PC-9 (cell line): Measurements from ENCODE around the gene SMAD9. TPM values are rescaled to one million over a fixed set of nuclear protein-coding genes. Genes with fewer than 3 reads are reported as not detected.

ENCODE experiments used
- BruUV-seq: library from RNA; stranded (reverse); fragments of 400-500 nt; replicated peaks from 2 replicates; lab custom pipeline; 2021; lab: Mats Ljungman, UMichigan
- CTCF ChIA-PET: fragments of 300-600 bp; sonication (Branson Sonifier 250); formaldehyde crosslinking; loops from one replicate; lab custom pipeline; 2022; ENCODE audit warnings: antibody characterized with exemption; lab: Charles Lee
- POLR2A ChIA-PET: fragments of 300-600 bp; sonication (Branson Sonifier 250); formaldehyde crosslinking; loops from one replicate; lab custom pipeline; 2022; ENCODE audit warnings: antibody characterized with exemption; ENCODE audit not compliant: unreplicated experiment; lab: Charles Lee
- DNase-seq, 2 experiments: peaks; one replicate each; pipeline versions ENCODE4 v3.0.0 to v3.0.0-alpha.2; 2015 to 2022; ENCODE audit warnings: mixed read lengths in 1 of 2
- H2AFZ ChIP-seq: fragments of 200-600 bp; sonication (generic); 2 replicates; pipeline ENCODE4 v1.8.1; 2017; ENCODE audit warnings: antibody characterized with exemption
- H3F3A ChIP-seq: fragments of 200-600 bp; sonication (generic); 2 replicates; pipeline ENCODE4 v1.8.1; 2017; ENCODE audit warnings: antibody characterized with exemption, mild to moderate bottlenecking, low read depth; ENCODE audit not compliant: insufficient read depth
- H3K27ac ChIP-seq: fragments of 200-600 bp; sonication (generic); 2 replicates; pipeline ENCODE4 v1.6.1; 2016; ENCODE audit warnings: mixed run types
- H3K27me3 ChIP-seq: fragments of 200-600 bp; sonication (generic); 2 replicates; pipeline ENCODE4 v1.6.1; 2016; ENCODE audit warnings: low read depth, mixed run types; ENCODE audit not compliant: insufficient read depth
- H3K36me3 ChIP-seq: fragments of 200-600 bp; sonication (generic); 2 replicates; pipeline ENCODE4 v1.6.1; 2016; ENCODE audit warnings: low read depth, mixed run types
- H3K4me1 ChIP-seq: fragments of 200-600 bp; sonication (generic); replicated peaks from 2 replicates; pipeline ENCODE4 v1.6.1; 2016; ENCODE audit warnings: mixed run types; ENCODE audit not compliant: insufficient read depth
- H3K4me2 ChIP-seq: fragments of 200-600 bp; sonication (generic); 2 replicates; pipeline ENCODE4 v1.6.1; 2017; ENCODE audit warnings: mixed run types
- H3K4me3 ChIP-seq: fragments of 200-600 bp; sonication (generic); 2 replicates; pipeline ENCODE4 v1.6.1; 2016; ENCODE audit warnings: mixed run types
- H3K79me2 ChIP-seq: fragments of 200-600 bp; sonication (generic); 2 replicates; pipeline ENCODE4 v1.6.1; 2017; ENCODE audit warnings: low read depth, mixed run types
- H3K9me2 ChIP-seq: fragments of 200-600 bp; sonication (generic); 2 replicates; pipeline ENCODE4 v1.8.1; 2017; ENCODE audit warnings: mild to moderate bottlenecking; ENCODE audit not compliant: insufficient read depth
- H3K9me3 ChIP-seq: fragments of 200-600 bp; sonication (generic); 2 replicates; pipeline ENCODE4 v1.8.1; 2016; ENCODE audit warnings: low read depth; ENCODE audit not compliant: insufficient read depth
- H4K20me1 ChIP-seq: fragments of 200-600 bp; sonication (generic); 2 replicates; pipeline ENCODE4 v1.8.1; 2017; ENCODE audit not compliant: insufficient read depth
- EZH2 ChIP-seq: fragments of 200-600 bp; sonication (generic); IDR thresholded peaks from 2 replicates; pipeline ENCODE4 v1.8.0; 2017; ENCODE audit warnings: antibody characterized with exemption, low read depth
- intact Hi-C: fragments of 100-400 bp; cut with micrococcal nuclease; formaldehyde crosslinking; loops from one replicate; pipeline ENCODE4 v1.10.0; 2022; ENCODE audit not compliant: unreplicated experiment
- total RNA-seq: library from RNA; stranded (reverse); gene quantifications from 2 replicates; pipeline ENCODE4 v1.2.3, GENCODE V29; 2021
- TF ChIP-seq, protein P1 (sequence below): fragments of 200-600 bp; sonication (generic); conservative IDR thresholded peaks from 2 replicates; pipeline ENCODE4 v1.6.1; 2017; ENCODE audit warnings: mixed run types, antibody characterized with exemption, mild to moderate bottlenecking, moderate library complexity

SMAD9 gene
- total RNA-seq, 1 experiment from 2014 or later, result 0.94 TPM

DNA sequence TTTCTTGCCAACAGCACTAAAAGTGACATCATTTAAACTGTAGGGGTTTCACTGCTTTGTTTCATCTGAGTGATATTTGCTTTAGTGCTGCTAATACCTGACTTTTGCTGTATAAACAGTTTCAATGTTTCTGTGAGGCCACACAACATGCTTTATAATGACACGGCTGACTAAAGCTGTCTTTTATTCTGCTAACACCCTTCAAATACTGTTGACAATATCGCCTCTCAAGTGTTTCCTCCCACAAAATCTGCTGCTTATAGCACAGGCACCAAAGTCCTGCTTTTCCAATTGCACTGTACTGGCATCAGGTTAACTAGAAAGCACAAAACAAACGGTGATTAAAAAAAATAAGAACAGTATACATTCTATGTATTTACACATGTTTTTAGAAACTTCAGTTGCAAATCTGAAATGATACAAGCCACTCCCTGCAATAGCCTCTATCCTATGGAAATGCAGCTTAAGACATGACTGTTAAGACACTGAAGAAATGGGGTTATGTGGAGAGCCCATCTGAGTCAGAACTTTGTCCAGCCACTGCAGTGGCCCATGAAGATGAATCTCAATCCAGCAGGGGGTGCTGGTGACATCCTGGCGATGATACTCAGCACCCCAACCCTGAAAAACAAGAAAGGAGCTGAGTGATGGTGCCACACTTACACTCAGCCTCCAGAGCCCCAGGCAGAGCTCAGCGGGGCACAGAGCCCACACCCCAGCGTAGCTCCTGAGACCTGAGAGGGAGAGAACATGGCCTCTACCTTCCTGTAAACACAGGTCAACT lies 71.6 kb downstream of the SMAD9 start:
- H3K4me2 ChIP-seq, result no peak overlapping the region
- no peak overlapping the region for H3K27ac ChIP-seq
- H4K20me1 ChIP-seq, result no peaks in the 10 kb centered on the region
- H3F3A ChIP-seq, result no peaks in the 10 kb centered on the region
- POLR2A ChIA-PET, result no interaction called here
- BruUV-seq, result no TSS peak
- intact Hi-C loops, result no loop called here
- no peaks in the 10 kb centered on the region for H3K36me3 ChIP-seq
- H3K9me2 ChIP-seq, result no peaks in the 10 kb centered on the region
- no peaks in the 10 kb centered on the region for H3K9me3 ChIP-seq
- H3K79me2 ChIP-seq, result no peaks in the 10 kb centered on the region
- CTCF ChIA-PET, result no interaction called here
- no peaks in the 10 kb centered on the region for H3K27me3 ChIP-seq
- no peak overlapping the region for H3K4me3 ChIP-seq
- H3K4me1 ChIP-seq, result no peaks in the 10 kb centered on the region
- H2AFZ ChIP-seq, result no peak overlapping the region
- no peak for DNase-seq
- TF ChIP-seq, protein P1, sequence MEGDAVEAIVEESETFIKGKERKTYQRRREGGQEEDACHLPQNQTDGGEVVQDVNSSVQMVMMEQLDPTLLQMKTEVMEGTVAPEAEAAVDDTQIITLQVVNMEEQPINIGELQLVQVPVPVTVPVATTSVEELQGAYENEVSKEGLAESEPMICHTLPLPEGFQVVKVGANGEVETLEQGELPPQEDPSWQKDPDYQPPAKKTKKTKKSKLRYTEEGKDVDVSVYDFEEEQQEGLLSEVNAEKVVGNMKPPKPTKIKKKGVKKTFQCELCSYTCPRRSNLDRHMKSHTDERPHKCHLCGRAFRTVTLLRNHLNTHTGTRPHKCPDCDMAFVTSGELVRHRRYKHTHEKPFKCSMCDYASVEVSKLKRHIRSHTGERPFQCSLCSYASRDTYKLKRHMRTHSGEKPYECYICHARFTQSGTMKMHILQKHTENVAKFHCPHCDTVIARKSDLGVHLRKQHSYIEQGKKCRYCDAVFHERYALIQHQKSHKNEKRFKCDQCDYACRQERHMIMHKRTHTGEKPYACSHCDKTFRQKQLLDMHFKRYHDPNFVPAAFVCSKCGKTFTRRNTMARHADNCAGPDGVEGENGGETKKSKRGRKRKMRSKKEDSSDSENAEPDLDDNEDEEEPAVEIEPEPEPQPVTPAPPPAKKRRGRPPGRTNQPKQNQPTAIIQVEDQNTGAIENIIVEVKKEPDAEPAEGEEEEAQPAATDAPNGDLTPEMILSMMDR, result 0 out of 2 replicates have a peak, but pooled peaks have one; percentile 18
- TF ChIP-seq EZH2, result no peak

DNA sequence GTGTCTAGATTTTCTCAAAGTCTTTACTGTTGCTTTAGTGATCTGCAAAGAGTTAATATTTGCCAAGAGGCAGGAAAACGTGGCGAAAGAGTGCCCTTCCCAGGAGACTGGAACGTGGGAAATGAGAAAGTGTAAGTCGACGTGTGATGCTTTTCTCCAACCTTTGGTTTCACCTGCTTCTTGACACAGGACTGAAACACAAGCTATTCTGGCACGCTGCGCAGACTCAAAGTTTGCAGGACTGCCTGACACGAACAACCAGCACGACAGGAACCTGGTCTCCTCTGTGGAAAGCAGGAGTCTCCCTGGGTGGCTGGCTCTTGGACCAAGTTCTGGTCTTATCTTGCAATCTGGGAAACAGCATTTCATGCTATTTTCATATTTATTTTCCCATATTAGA lies 72.4 kb downstream of the SMAD9 start:
- H3K36me3 ChIP-seq, result no peaks in the 10 kb centered on the region
- H3K27ac ChIP-seq, result no peak overlapping the region
- H2AFZ ChIP-seq, result no peak overlapping the region
- intact Hi-C loops, result no loop called here
- TF ChIP-seq EZH2, result no peak
- TF ChIP-seq, protein P1, result no peak
- no peak for DNase-seq
- no peaks in the 10 kb centered on the region for H3K9me3 ChIP-seq
- ChIA-PET POLR2A (no interaction called here), CTCF (no interaction called here)
- H3K27me3 ChIP-seq, result no peaks in the 10 kb centered on the region
- no peaks in the 10 kb centered on the region for H3K9me2 ChIP-seq
- no peaks in the 10 kb centered on the region for H3K79me2 ChIP-seq
- H3K4me2 ChIP-seq, result no peak overlapping the region
- H3K4me3 ChIP-seq, result no peak overlapping the region
- no peaks in the 10 kb centered on the region for H4K20me1 ChIP-seq
- BruUV-seq, result no TSS peak
- no peaks in the 10 kb centered on the region for H3F3A ChIP-seq
- H3K4me1 ChIP-seq, result no peaks in the 10 kb centered on the region

DNA sequence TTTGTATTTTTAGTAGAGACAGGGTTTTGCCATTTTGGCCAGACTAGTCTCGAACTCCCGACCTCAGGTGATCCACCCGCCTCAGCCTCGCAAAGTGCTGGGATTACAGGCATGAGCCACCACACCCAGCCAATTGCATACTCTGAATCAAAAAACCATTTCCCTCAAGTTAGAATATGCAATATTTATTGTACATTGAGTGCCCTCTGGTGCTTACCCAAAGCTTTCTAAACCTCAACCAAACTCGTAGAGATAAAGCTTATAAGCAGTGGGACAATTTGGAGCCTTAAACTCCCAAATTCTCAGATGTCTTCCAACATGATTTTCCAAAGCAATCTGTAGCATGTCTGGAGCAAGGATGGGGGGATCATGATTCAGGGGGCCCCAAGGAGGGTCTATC lies 78.6 kb downstream of the SMAD9 start:
- H4K20me1 ChIP-seq, result no peaks in the 10 kb centered on the region
- no peaks in the 10 kb centered on the region for H3K79me2 ChIP-seq
- no peaks in the 10 kb centered on the region for H3F3A ChIP-seq
- H3K27ac ChIP-seq, result no peak overlapping the region
- H3K4me3 ChIP-seq, result no peak overlapping the region
- no peaks in the 10 kb centered on the region for H3K9me3 ChIP-seq
- POLR2A ChIA-PET, result no interaction called here
- intact Hi-C loops, result loop anchor here (2.0 to 5.0 kb wide), 3 partner anchors 419 to 559 kb away; partner anchors contain the start of gene SPART
- no peak overlapping the region for H2AFZ ChIP-seq
- CTCF ChIA-PET, result interaction anchor here (0.6 to 1.0 kb wide), 3 partner anchors 106 to 388 kb away, joined by 3 read pairs; no protein-coding TSS in a partner anchor
- TF ChIP-seq, protein P1, result 0 out of 2 replicates have a peak, but pooled peaks have one; percentile 21
- TF ChIP-seq EZH2, result no peak
- no peaks in the 10 kb centered on the region for H3K4me1 ChIP-seq
- H3K4me2 ChIP-seq, result no peak overlapping the region
- no peaks in the 10 kb centered on the region for H3K27me3 ChIP-seq
- H3K36me3 ChIP-seq, result no peaks in the 10 kb centered on the region
- BruUV-seq, result no TSS peak
- H3K9me2 ChIP-seq, result no peaks in the 10 kb centered on the region
- DNase-seq, result no peak
